ENCODE results near the gene STH.

DNA sequence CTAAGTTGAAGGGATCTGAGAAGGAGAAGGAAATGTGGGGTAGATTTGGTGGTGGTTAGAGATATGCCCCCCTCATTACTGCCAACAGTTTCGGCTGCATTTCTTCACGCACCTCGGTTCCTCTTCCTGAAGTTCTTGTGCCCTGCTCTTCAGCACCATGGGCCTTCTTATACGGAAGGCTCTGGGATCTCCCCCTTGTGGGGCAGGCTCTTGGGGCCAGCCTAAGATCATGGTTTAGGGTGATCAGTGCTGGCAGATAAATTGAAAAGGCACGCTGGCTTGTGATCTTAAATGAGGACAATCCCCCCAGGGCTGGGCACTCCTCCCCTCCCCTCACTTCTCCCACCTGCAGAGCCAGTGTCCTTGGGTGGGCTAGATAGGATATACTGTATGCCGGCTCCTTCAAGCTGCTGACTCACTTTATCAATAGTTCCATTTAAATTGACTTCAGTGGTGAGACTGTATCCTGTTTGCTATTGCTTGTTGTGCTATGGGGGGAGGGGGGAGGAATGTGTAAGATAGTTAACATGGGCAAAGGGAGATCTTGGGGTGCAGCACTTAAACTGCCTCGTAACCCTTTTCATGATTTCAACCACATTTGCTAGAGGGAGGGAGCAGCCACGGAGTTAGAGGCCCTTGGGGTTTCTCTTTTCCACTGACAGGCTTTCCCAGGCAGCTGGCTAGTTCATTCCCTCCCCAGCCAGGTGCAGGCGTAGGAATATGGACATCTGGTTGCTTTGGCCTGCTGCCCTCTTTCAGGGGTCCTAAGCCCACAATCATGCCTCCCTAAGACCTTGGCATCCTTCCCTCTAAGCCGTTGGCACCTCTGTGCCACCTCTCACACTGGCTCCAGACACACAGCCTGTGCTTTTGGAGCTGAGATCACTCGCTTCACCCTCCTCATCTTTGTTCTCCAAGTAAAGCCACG lies 28.3 kb downstream of the STH start:
- no peak for TF ChIP-seq CTCF (IDR thresholded peaks at IDR 0.05; ENCODE audit: insufficient read depth, low read depth, low read length)
- TF ChIP-seq EZH2 (IDR thresholded peaks at IDR 0.05; ENCODE audit: insufficient read depth, low read length) = no peak
